Breast epithelium (tissue), 4 donors: ENCODE results near the gene ZNF26. TPM values are rescaled to one million over a fixed set of nuclear protein-coding genes. Genes with fewer than 3 reads are reported as not detected.
"Not testable (repeated sequence)": the region's sequence is repeated elsewhere in the genome, so short reads cannot be mapped to it uniquely, and the experiment has no call there.

Experiments
- DNase-seq, 2 donors: peaks; one replicate each; pipeline ENCODE4 v3.0.0-alpha.2; 2019; ENCODE audit warnings: low spot score in 2 of 2
- H3K27ac ChIP-seq, 2 donors: fragments of 200-600 bp; sonication (generic) in 1 of 2; one replicate each; pipeline ENCODE4 v1.5.1; 2016 to 2019; ENCODE audit warnings: mild to moderate bottlenecking in 1 of 2
- H3K27me3 ChIP-seq, 2 donors: fragments of 200-600 bp; sonication (generic) in 1 of 2; one replicate each; pipeline versions ENCODE4 v1.5.1 to v1.6.0; 2017 to 2019; ENCODE audit warnings: control low read depth in 1 of 2, mild to moderate bottlenecking in 1 of 2
- H3K36me3 ChIP-seq: fragments of 200-600 bp; one replicate; pipeline ENCODE4 v1.5.1; 2019
- H3K4me1 ChIP-seq, 2 donors: fragments of 200-600 bp; sonication (generic); one replicate each; pipeline ENCODE4 v1.5.1; 2016 to 2019; ENCODE audit warnings: control low read depth in 1 of 2
- H3K4me3 ChIP-seq, 3 donors: fragments of 200-600 bp; sonication (generic); 1 replicate in 2 of 3; 2 replicates in 1 of 3; pipeline ENCODE4 v1.5.1; 2016 to 2019; ENCODE audit warnings: mild to moderate bottlenecking in 3 of 3, moderate library complexity in 2 of 3
- H3K9me3 ChIP-seq, 2 donors: fragments of 200-600 bp; sonication (generic) in 1 of 2; one replicate each; pipeline ENCODE4 v1.5.1; 2016 to 2019; ENCODE audit warnings: control low read depth in 1 of 2
- CTCF ChIP-seq, 3 donors: fragments of 450-650 bp; IDR thresholded peaks; one replicate each; pipeline ENCODE4 v1.5.1; 2016 to 2017; ENCODE audit warnings: antibody characterized with exemption in 3 of 3, mild to moderate bottlenecking in 3 of 3, moderate library complexity in 3 of 3
- POLR2A ChIP-seq: fragments of 450-650 bp; IDR thresholded peaks from one replicate; pipeline ENCODE4 v1.6.1; 2016; ENCODE audit warnings: antibody characterized with exemption, mild to moderate bottlenecking, moderate library complexity
- POLR2AphosphoS5 ChIP-seq, 3 donors: sonication (generic); formaldehyde crosslinking; IDR thresholded peaks; one replicate each; pipeline ENCODE4 v1.6.1; 2017; ENCODE audit warnings: antibody characterized with exemption in 3 of 3
- intact Hi-C: fragments of 100-400 bp; cut with DNase I; formaldehyde crosslinking; loops from one replicate; pipeline ENCODE4 v1.15.1; 2023; ENCODE audit warnings: low total_unique reads
- total RNA-seq, 3 donors: library from RNA; depleted of rRNA; stranded (reverse); fragments of >200 nt; gene quantifications; one replicate each; pipeline ENCODE4 v1.1.0, GENCODE V29; 2016

Gene ZNF26
- total RNA-seq, 3 donors from 2014 or later: 12.0 to 19.6 (median 19.0) TPM

DNA sequence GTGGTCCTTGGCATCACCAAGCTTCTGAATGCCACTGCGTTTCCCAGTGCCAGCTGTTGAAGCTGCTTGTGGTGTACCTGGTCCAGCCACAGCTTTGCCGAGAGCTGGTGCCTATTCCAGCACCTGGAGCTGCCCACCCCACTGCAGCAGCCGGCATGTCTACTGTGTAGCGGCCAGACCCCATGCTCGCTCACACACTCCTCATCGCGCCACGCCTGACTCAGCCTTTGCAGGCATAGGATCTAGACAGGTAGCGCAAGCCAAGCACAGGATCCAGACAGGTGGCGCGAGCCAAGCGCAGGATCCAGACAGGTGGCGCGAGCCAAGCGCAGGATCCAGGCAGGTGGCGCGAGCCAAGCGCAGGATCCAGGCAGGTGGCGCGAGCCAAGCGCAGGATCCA is 18.4 kb upstream of the ZNF26 start:
- no peak overlapping the region for H3K4me3 ChIP-seq
- no peaks in the 10 kb centered on the region for H3K4me1 ChIP-seq
- no peak for DNase-seq
- H3K27ac ChIP-seq: no peak overlapping the region
- intact Hi-C loops: no loop called here
- no peaks in the 10 kb centered on the region for H3K36me3 ChIP-seq
- TF ChIP-seq POLR2AphosphoS5 (IDR thresholded peaks at IDR 0.05) (no peak), CTCF (IDR thresholded peaks at IDR 0.05) (no peak), POLR2A (no peak)
- peaks cover 68 to 86% of the 10 kb centered on the region in 2 donors for H3K9me3 ChIP-seq
- H3K27me3 ChIP-seq: no peaks in the 10 kb centered on the region

GRCh38 chr12:132972374-132972773 is 13.8 kb upstream of the ZNF26 start:
- Histone ChIP-seq H3K36me3 (no peaks in the 10 kb centered on the region), H3K27ac (no peak overlapping the region), H3K4me1 (no peaks in the 10 kb centered on the region), H3K4me3 (no peak overlapping the region), H3K9me3 (peaks cover 61 to 65% of the 10 kb centered on the region in 2 donors), H3K27me3 (no peaks in the 10 kb centered on the region)
- intact Hi-C loops: no loop called here
- TF ChIP-seq POLR2A (no peak), CTCF (IDR thresholded peaks at IDR 0.05) (no peak)
- no peak for DNase-seq

GRCh38 chr12:132976870-132977269 is 9.3 kb upstream of the ZNF26 start:
- H3K36me3 ChIP-seq, H3K4me3 ChIP-seq, H3K27me3 ChIP-seq, DNase-seq, H3K27ac ChIP-seq, H3K4me1 ChIP-seq, intact Hi-C loops: not testable (repeated sequence)
- H3K9me3 ChIP-seq: peaks cover 33 to 49% of the 10 kb centered on the region in 2 donors

DNA sequence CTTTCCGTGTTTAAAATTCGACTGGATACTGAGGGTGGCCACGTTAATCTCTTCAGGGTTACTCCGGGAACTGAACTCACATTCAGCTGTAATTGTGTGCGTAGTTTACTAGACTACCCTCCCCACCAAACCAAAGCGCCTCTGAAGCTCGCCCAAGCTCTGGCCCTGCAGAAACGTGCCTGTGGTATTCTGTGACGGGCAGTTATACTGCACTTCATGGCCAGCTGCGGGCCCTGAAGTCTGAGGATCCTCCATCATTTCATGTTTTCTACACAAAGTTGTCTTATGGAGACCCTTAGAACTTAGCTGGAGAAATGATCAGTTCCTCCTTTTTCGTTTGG is 688 bp downstream of the ZNF26 start:
- peaks cover 0 to 5% of the 10 kb centered on the region in 2 donors for H3K4me1 ChIP-seq
- no peak for DNase-seq
- TF ChIP-seq POLR2AphosphoS5 (IDR thresholded peaks at IDR 0.05) (no peak), CTCF (IDR thresholded peaks at IDR 0.05) (no peak), POLR2A (no peak)
- peak overlapping the region; percentile 90 to 93 for H3K27ac ChIP-seq
- peak overlapping the region; percentile 73 to 97 (median 86) for H3K4me3 ChIP-seq
- no peaks in the 10 kb centered on the region for H3K36me3 ChIP-seq
- H3K9me3 ChIP-seq: peaks cover 31 to 42% of the 10 kb centered on the region in 2 donors
- intact Hi-C loops: no loop called here
- no peaks in the 10 kb centered on the region for H3K27me3 ChIP-seq

DNA sequence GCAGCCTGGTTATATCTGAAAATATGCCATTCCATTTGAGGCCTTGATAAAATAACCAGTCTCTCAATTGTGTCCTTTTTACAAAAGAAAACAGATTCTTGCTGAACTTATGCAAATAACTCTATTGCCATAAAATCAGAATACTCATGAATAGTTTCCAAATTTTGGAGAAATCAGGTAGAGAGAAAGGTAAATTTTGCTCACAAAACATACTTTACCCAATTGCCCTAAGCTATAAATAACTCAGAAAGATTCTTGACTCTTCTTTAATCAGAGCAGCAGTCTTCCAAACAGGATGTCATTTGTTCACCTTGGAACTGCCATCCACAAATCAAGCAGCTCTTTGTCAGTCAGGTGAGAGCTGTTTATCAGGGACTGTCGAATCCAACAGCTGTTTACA is 12.6 kb downstream of the ZNF26 start:
- Histone ChIP-seq H3K4me3 (no peak overlapping the region), H3K4me1 (no peaks in the 10 kb centered on the region), H3K27ac (no peak overlapping the region), H3K9me3 (peaks cover 95 to 100% of the 10 kb centered on the region in 2 donors), H3K36me3 (no peaks in the 10 kb centered on the region), H3K27me3 (no peaks in the 10 kb centered on the region)
- intact Hi-C loops: no loop called here
- DNase-seq: no peak
- TF ChIP-seq POLR2AphosphoS5 (IDR thresholded peaks at IDR 0.05) (no peak), POLR2A (no peak)

DNA sequence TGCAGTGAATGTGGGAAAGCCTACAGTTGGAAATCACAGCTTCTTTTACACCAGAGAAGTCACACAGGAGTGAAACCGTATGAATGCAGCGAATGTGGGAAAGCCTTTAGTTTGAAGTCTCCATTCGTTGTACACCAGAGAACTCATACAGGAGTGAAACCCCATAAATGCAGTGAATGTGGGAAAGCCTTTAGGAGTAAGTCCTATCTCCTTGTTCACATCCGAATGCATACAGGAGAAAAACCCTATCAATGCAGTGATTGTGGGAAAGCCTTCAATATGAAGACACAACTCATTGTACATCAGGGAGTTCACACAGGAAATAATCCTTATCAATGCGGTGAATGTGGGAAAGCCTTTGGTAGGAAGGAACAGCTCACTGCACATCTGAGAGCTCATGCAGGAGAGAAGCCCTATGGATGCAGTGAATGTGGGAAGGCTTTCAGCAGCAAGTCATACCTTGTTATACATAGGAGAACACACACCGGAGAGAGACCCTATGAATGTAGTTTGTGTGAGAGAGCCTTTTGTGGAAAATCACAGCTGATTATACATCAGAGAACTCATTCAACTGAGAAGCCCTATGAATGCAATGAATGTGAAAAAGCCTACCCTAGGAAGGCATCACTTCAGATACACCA is 24.6 kb downstream of the ZNF26 start:
- peaks cover 28% of the 10 kb centered on the region for H3K36me3 ChIP-seq
- no peaks in the 10 kb centered on the region for H3K27me3 ChIP-seq
- H3K4me3 ChIP-seq: peak overlapping the region in 1 of 3 donors; percentile 4
- H3K9me3 ChIP-seq: peaks cover 74 to 99% of the 10 kb centered on the region in 2 donors
- intact Hi-C loops: no loop called here
- no peak overlapping the region for H3K27ac ChIP-seq
- DNase-seq: no peak
- TF ChIP-seq POLR2A (no peak), POLR2AphosphoS5 (IDR thresholded peaks at IDR 0.05) (no peak), CTCF (IDR thresholded peaks at IDR 0.05) (no peak)
- H3K4me1 ChIP-seq: no peaks in the 10 kb centered on the region
